Neural progenitor cell (in vitro differentiated cells): ENCODE results near the gene PDE9A. TPM values are rescaled to one million over a fixed set of nuclear protein-coding genes. Genes with fewer than 3 reads are reported as not detected.

Experiments used
- DNase-seq: peaks from one replicate; pipeline ENCODE4 v3.0.0-alpha.2; 2016; ENCODE audit warnings: low spot score
- H2AFZ ChIP-seq: fragments of 200-600 bp; sonication (generic); replicated peaks from 2 replicates; pipeline ENCODE4 v1.6.1; 2016; ENCODE audit warnings: antibody characterized with exemption
- H3F3A ChIP-seq: fragments of 200-600 bp; sonication (generic); 2 replicates; pipeline ENCODE4 v1.6.1; 2016; ENCODE audit warnings: antibody characterized with exemption, low read depth
- H3K27ac ChIP-seq: fragments of 200-600 bp; sonication (generic); 2 replicates; pipeline ENCODE4 v1.5.1; 2016; ENCODE audit warnings: mild to moderate bottlenecking
- H3K27me3 ChIP-seq: fragments of 200-600 bp; sonication (generic); 2 replicates; pipeline ENCODE4 v1.6.1; 2016; ENCODE audit warnings: mild to moderate bottlenecking, moderate library complexity
- H3K36me3 ChIP-seq: fragments of 200-600 bp; sonication (generic); 2 replicates; pipeline ENCODE4 v1.5.1; 2016
- H3K4me1 ChIP-seq: fragments of 200-600 bp; sonication (generic); 2 replicates; pipeline ENCODE4 v1.6.1; 2016; ENCODE audit warnings: mixed run types
- H3K4me2 ChIP-seq: fragments of 200-600 bp; sonication (generic); 2 replicates; pipeline ENCODE4 v1.6.1; 2016
- H3K4me3 ChIP-seq: fragments of 200-600 bp; sonication (generic); 2 replicates; pipeline ENCODE4 v1.5.1; 2016
- H3K79me2 ChIP-seq: fragments of 200-600 bp; sonication (generic); 2 replicates; pipeline ENCODE4 v1.6.1; 2016; ENCODE audit warnings: low read depth
- H3K9ac ChIP-seq: fragments of 200-600 bp; sonication (generic); 2 replicates; pipeline ENCODE4 v1.6.1; 2016
- H3K9me3 ChIP-seq: fragments of 200-600 bp; sonication (generic); 2 replicates; pipeline ENCODE4 v1.5.1; 2016; ENCODE audit warnings: low read depth
- H4K20me1 ChIP-seq: fragments of 200-600 bp; sonication (generic); 2 replicates; pipeline ENCODE4 v1.6.1; 2016; ENCODE audit warnings: low read depth
- H3K27ac Mint-ChIP-seq: 3 replicates; pipeline ENCODE4 v1.8.0; 2021; ENCODE audit warnings: mixed read lengths
- H3K27me3 Mint-ChIP-seq: 2 replicates; pipeline ENCODE4 v1.8.0; 2022; ENCODE audit warnings: low read depth, mild to moderate bottlenecking, inconsistent platforms, moderate library complexity, mixed read lengths; ENCODE audit not compliant: insufficient read depth
- H3K36me3 Mint-ChIP-seq: 3 replicates; pipeline ENCODE4 v1.8.0; 2021; ENCODE audit warnings: mixed read lengths
- H3K4me1 Mint-ChIP-seq: 3 replicates; pipeline ENCODE4 v1.8.0; 2021; ENCODE audit warnings: mixed read lengths
- H3K4me3 Mint-ChIP-seq: 3 replicates; pipeline ENCODE4 v1.8.0; 2021; ENCODE audit warnings: mild to moderate bottlenecking, moderate library complexity, mixed read lengths
- H3K9me3 Mint-ChIP-seq: 3 replicates; pipeline ENCODE4 v1.8.0; 2020; ENCODE audit warnings: mixed read lengths
- CTCF ChIP-seq: fragments of 200-600 bp; sonication (generic); IDR thresholded peaks from 2 replicates; pipeline ENCODE4 v1.5.1; 2017; ENCODE audit warnings: antibody characterized with exemption, mild to moderate bottlenecking
- EZH2 ChIP-seq: fragments of 200-600 bp; sonication (generic); IDR thresholded peaks from 2 replicates; pipeline ENCODE4 v1.6.1; 2017; ENCODE audit warnings: antibody characterized with exemption, mild to moderate bottlenecking, moderate library complexity
- EZH2phosphoT487 ChIP-seq: fragments of 200-600 bp; sonication (generic); IDR thresholded peaks from 2 replicates; pipeline ENCODE4 v1.6.1; 2017; ENCODE audit warnings: antibody characterized with exemption
- total RNA-seq: library from RNA; depleted of rRNA; stranded (reverse); fragments of >200 nt; gene quantifications from 2 replicates; pipeline ENCODE4 v1.2.3, GENCODE V29; 2015; ENCODE audit warnings: low replicate concordance

The PDE9A gene
- total RNA-seq, 1 donor from 2014 or later: 41.0 TPM

- H3K9me3 ChIP-seq: no peaks in the 10 kb centered on the region
- no peak overlapping the region for H3K27ac ChIP-seq
- peaks cover 24% of the 10 kb centered on the region for H3K4me1 ChIP-seq
- DNase-seq: no peak
- no peak overlapping the region for H3K9ac ChIP-seq
- H3K4me3 Mint-ChIP-seq: no peak overlapping the region
- H3K27me3 ChIP-seq: peaks cover 4% of the 10 kb centered on the region
- no peaks in the 10 kb centered on the region for H3K9me3 Mint-ChIP-seq
- no peaks in the 10 kb centered on the region for H3K79me2 ChIP-seq
- no peak overlapping the region for H3K4me3 ChIP-seq
- peaks cover 2% of the 10 kb centered on the region for H3K36me3 Mint-ChIP-seq
- no peaks in the 10 kb centered on the region for H3K36me3 ChIP-seq
- no peaks in the 10 kb centered on the region for H3F3A ChIP-seq
- no peaks in the 10 kb centered on the region for H4K20me1 ChIP-seq
- peaks cover 6% of the 10 kb centered on the region for H3K27me3 Mint-ChIP-seq
- no peak overlapping the region for H2AFZ ChIP-seq
- H3K4me1 Mint-ChIP-seq: peaks cover 51% of the 10 kb centered on the region
- H3K27ac Mint-ChIP-seq: no peak overlapping the region
- no peak overlapping the region for H3K4me2 ChIP-seq
- TF ChIP-seq EZH2phosphoT487 (no peak), CTCF (no peak), EZH2 (no peak)
Measured at GRCh38 chr21:42640486-42640885, 12.9 kb upstream of the PDE9A start.

- Histone ChIP-seq H3K9ac (no peak overlapping the region), H4K20me1 (no peaks in the 10 kb centered on the region), H2AFZ (no peak overlapping the region), H3K9me3 (no peaks in the 10 kb centered on the region), H3K4me1 (peaks cover 24% of the 10 kb centered on the region), H3K4me2 (peak overlapping the region; percentile 2), H3F3A (no peaks in the 10 kb centered on the region), H3K27ac (no peak overlapping the region), H3K27me3 (no peaks in the 10 kb centered on the region), H3K36me3 (no peaks in the 10 kb centered on the region), H3K79me2 (no peaks in the 10 kb centered on the region), H3K4me3 (no peak overlapping the region)
- H3K36me3 Mint-ChIP-seq: peaks cover 2% of the 10 kb centered on the region
- peaks cover 6% of the 10 kb centered on the region for H3K27me3 Mint-ChIP-seq
- no peak for DNase-seq
- peak overlapping the region; percentile 93 for H3K27ac Mint-ChIP-seq
- H3K4me1 Mint-ChIP-seq: peaks cover 51% of the 10 kb centered on the region
- TF ChIP-seq EZH2phosphoT487 (no peak), EZH2 (no peak), CTCF (no peak)
- H3K9me3 Mint-ChIP-seq: no peaks in the 10 kb centered on the region
- peak overlapping the region; percentile 56 for H3K4me3 Mint-ChIP-seq
Measured at GRCh38 chr21:42641311-42642218, 11.9 kb upstream of the PDE9A start.

- Histone ChIP-seq H3K9ac (no peak overlapping the region), H2AFZ (no peak overlapping the region), H3K4me3 (no peak overlapping the region), H3K27me3 (no peaks in the 10 kb centered on the region), H3K36me3 (no peaks in the 10 kb centered on the region), H3K27ac (no peak overlapping the region), H3K9me3 (no peaks in the 10 kb centered on the region), H3F3A (no peaks in the 10 kb centered on the region), H3K4me1 (peaks cover 24% of the 10 kb centered on the region), H3K4me2 (no peak overlapping the region), H3K79me2 (no peaks in the 10 kb centered on the region), H4K20me1 (no peaks in the 10 kb centered on the region)
- no peak for DNase-seq
- no peaks in the 10 kb centered on the region for H3K36me3 Mint-ChIP-seq
- no peaks in the 10 kb centered on the region for H3K9me3 Mint-ChIP-seq
- H3K4me3 Mint-ChIP-seq: peak overlapping the region; percentile 39
- peaks cover 3% of the 10 kb centered on the region for H3K27me3 Mint-ChIP-seq
- H3K4me1 Mint-ChIP-seq: peaks cover 47% of the 10 kb centered on the region
- TF ChIP-seq CTCF: no peak
- no peak for TF ChIP-seq EZH2phosphoT487
- TF ChIP-seq EZH2: no peak
- H3K27ac Mint-ChIP-seq: no peak overlapping the region
Measured at GRCh38 chr21:42642219-42642745, 11.1 kb upstream of the PDE9A start.
